GM15510 (cell line): ENCODE data around the gene XIRP2.

ENCODE experiments used
- POLR2A ChIP-seq: IDR thresholded peaks from 3 replicates; pipeline ENCODE4 v1.6.1; 2011; ENCODE audit warnings: borderline replicate concordance; ENCODE audit not compliant: insufficient read length; ENCODE audit errors: extremely low read depth

The XIRP2 gene

DNA sequence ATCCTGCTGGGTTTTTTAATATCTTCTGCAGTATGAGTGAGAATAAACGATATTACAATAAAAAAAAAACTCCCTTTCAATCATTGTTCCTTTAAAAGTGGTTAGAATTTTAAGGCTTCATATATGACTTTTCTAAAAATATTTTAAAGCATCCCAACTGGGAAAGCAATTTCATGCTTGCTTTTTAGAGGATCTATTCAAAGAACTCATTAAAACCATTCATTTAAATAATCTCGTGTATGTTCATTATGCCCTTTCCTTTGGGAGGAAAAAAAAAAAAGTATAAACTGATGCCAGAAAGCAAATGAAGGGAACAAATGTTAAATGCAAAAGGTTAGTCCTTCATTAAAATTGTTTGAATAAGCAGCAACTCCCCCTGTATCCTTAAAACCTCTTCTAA, 81.2 kb downstream of the XIRP2 start:
- no peak for TF ChIP-seq POLR2A

- no peak for TF ChIP-seq POLR2A
Observed at GRCh38 chr2:166972002-166972401, 83.7 kb downstream of the XIRP2 start.

- no peak for TF ChIP-seq POLR2A
Observed at GRCh38 chr2:166972418-166972817, 84.1 kb downstream of the XIRP2 start.

- TF ChIP-seq POLR2A: no peak
Observed at GRCh38 chr2:166984188-166984587, 95.9 kb downstream of the XIRP2 start.

DNA sequence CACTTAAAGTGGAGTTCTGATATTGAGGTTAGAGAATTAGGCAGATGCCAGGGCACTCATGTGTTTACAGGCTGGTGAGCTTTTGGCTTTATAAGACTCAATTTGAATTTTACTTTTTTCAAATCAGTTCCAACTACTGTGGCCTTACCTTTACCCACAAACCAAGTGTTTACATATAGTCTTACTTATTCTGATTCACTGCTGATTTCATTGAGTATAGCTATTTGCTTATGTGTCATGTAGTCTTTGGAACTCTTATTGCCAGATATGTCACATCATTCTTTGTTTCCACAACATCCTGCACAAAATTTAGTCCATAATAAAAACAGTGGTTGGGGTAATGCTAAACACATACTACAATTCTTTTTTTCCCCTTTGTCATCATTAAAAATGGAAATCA, 96.5 kb downstream of the XIRP2 start:
- TF ChIP-seq POLR2A: no peak

DNA sequence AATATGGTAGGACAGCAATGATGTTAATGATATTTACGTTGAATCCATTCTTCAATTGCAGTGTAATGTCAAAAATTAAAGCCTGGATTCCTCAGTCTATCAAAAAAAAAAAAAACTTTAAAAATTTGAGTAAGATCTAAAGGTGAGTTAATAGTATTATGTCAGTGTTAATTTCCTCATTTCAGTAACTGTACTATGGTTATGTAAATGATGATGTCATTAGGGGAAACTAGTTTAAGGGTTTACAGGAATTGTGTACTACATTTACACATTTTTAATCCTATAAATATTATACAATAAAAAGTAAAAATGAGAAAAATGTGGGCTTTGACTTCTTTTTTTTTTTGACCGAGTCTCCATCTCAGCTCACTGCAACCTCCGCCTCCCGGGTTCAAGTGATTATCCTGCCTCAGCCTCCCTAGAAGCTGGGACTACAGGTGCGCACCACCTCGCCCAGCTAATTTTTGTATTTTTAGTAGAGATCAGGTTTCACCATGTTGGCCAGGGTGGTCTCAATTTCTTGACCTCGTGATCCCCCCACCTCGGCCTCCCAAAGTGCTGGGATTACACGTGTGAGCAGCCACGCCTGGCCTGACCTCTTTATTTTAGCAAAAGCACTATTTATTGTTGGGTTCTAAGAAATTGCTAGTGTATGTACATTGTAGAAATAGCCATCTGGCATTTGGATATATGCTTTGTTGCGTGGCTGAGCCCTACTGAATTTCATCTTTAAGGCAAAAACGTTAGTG, 106.5 kb downstream of the XIRP2 start:
- TF ChIP-seq POLR2A: no peak

GRCh38 chr2:166996465-166996864, 108.2 kb downstream of the XIRP2 start:
- no peak for TF ChIP-seq POLR2A

DNA sequence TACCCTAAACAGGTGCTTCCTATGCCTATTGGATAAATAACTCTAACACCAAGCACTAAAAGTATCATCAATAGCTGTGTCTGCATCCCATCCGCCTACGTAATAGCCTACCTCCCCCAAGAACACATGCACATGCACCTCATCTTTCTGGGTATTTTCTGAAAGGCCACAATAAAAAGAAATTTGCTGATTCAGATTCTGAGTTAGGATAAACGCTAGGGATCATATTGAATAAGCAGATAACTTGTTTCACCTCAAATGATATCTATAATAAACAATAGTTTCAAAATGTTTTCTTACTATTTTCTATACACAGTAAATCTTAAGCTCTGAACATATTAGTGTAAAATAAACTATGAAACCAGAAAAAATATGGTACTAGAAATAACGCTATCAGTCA, 112.9 kb downstream of the XIRP2 start:
- TF ChIP-seq POLR2A: no peak

DNA sequence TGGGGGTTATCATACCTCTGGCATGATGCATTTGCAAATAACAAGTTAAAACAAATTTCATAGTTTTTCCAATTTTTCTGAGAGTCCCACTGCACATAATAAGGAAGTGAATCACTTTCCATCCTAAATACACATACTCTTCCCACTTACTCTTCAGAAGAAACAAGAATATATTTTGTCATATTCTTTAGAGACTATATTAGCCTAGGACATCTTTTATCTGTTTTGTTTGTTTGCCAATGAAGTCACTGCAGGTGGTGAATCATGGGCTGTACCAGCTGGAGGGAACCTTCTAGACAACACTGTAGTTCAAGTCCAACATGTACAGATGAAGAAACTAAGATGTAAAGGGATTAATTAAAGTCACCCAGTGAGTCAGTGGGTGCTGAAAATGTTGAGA, 116.8 kb downstream of the XIRP2 start:
- TF ChIP-seq POLR2A: no peak

DNA sequence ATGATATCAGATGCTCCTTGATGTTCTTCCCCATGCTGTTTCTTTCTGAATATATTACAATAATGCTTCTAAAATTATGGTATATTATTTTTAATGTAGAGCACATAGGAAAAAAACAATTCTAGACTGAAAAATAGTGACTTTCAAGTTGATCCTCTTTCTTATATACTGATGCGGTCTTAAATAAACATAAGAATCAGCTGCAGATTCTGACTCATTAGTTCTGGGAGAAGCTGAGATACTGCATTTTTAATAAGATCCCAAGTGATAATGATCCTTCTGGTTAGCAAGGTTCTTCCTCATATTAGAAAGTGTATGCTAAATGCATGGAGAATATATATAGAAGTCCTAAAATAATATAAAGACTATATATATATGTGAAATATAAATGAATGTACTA, 124.9 kb downstream of the XIRP2 start:
- no peak for TF ChIP-seq POLR2A

DNA sequence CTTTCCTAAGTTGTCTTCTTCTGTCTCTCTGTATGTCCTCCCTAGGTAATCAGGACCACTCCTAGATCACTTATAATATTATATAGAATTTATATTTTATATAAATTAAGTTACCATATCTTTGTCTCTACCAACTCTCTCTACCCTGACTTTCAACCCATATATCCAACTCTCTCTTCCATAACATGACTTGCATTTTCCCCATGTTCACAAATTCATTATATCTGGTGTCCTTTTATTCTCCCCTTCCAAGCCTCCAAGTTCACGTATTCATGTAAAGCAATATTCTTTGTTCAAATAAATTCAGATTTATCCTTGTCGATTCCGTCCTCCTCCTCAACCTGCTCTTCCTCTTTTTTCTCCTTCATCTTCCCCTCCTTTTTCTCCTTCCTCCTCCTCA, 127.5 kb downstream of the XIRP2 start:
- TF ChIP-seq POLR2A: no peak

GRCh38 chr2:167017021-167017420, 128.7 kb downstream of the XIRP2 start:
- TF ChIP-seq POLR2A: no peak

DNA sequence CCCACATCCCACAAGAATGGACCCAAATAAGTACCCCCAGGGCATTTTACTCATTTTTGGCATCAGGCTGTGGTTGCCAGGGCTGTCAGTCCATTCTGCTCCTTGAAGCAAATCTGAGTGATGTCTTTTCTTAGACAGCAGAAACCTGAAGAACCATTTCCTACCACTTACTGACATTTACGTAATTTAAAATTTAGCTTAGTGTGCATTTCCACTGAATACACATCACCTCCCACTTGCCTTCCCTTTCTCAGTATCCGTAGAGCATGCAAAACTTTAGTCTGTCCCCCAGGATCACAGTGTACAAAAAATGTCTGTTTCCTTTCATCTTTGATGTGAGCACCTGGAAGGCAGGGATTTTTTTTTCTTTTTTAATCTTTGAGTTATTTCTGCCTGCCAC, 130.3 kb downstream of the XIRP2 start:
- TF ChIP-seq POLR2A: no peak

GRCh38 chr2:167028503-167028902, 140.2 kb downstream of the XIRP2 start:
- no peak for TF ChIP-seq POLR2A

- no peak for TF ChIP-seq POLR2A
Observed at GRCh38 chr2:167048829-167049228, 160.5 kb downstream of the XIRP2 start.

GRCh38 chr2:167049659-167050058, 161.4 kb downstream of the XIRP2 start:
- no peak for TF ChIP-seq POLR2A

GRCh38 chr2:167052825-167053224, 164.5 kb downstream of the XIRP2 start:
- no peak for TF ChIP-seq POLR2A
